ENCODE data around the gene KMT2A. TPM values are rescaled to one million over a fixed set of nuclear protein-coding genes. Genes with fewer than 3 reads are reported as not detected.

Gene KMT2A
- total and polyA plus RNA-seq, 10 of the 15 experiments (the other 5 are each of a cell fraction or from before 2014, with no cell fraction given): 6.1 to 56.9 (median 25.4) TPM

DNA sequence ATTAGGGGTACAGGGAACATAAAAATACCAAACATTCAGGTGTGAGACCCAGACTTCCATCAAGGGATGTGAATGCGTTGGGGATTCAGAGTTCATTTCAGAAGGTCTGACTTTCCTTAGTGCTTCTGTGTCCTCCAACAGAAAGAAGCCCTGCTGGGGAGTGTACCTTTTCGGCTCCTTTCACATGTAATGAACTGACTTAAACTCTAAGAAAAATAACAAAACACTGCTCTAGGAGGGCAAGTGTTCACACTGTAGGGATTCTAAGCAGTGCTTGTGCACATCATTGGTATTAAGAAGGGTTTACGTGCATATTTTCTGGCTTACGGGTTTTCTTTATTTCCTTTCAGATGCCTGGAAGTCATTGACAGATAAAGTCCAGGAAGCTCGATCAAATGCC is 75.3 kb downstream of the KMT2A start:
- H3K4me3 ChIP-seq: no peak overlapping the region
- DNase-seq (ENCODE audit: low read depth, low spot score) (no peak), FAIRE-seq (no peak), ATAC-seq (no peak)
- no peak overlapping the region for H3K27ac ChIP-seq (ENCODE audit: control insufficient read depth, insufficient read depth)
- 100% methylated on average over 5 of the region's 5 CpGs for WGBS (ENCODE audit: insufficient coverage, insufficient replicate concordance, low lambda C conversion rate, missing lambda C conversion rate)
- H3K79me2 ChIP-seq (ENCODE audit: control insufficient read depth, insufficient read depth, low read length): no peaks in the 10 kb centered on the region
- H3K27me3 ChIP-seq (replicated peaks in 1 of 2; ENCODE audit: control insufficient read depth in 2 of 2, insufficient read depth in 2 of 2, low read length in 1 of 2): no peaks in the 10 kb centered on the region
- no peak overlapping the region for H2AFZ ChIP-seq (ENCODE audit: control insufficient read depth, low read depth, low read length)
- CTCF ChIA-PET: no interaction called here
- BruUV-seq (replicated peaks): no TSS peak
- no peaks in the 10 kb centered on the region for H3K9me3 ChIP-seq (replicated peaks; ENCODE audit: control insufficient read depth, insufficient read depth, low read length)
- H3K4me2 ChIP-seq (ENCODE audit: control insufficient read depth, insufficient read depth): no peak overlapping the region
- POLR2A ChIA-PET: no interaction called here
- H3K4me1 ChIP-seq (ENCODE audit: control insufficient read depth, insufficient read depth, low read length): no peaks in the 10 kb centered on the region
- peaks cover 6 to 32% of the 10 kb centered on the region in 2 experiments for H3K36me3 ChIP-seq (ENCODE audit: control insufficient read depth in 2 of 2, insufficient read depth in 2 of 2, low read length in 1 of 2)
- no peak overlapping the region for H3K9ac ChIP-seq (ENCODE audit: control insufficient read depth, insufficient read depth, low read length)
- RAD21 ChIA-PET (ENCODE audit: unreplicated experiment): no interaction called here
- SMC1A ChIA-PET (ENCODE audit: uncharacterized antibody, unreplicated experiment): no interaction called here
- in situ Hi-C loops (cut with MboI): no loop called here
- TF ChIP-seq CREB1 (IDR thresholded peaks at IDR 0.05; ENCODE audit: low read depth): no peak
- no peak for TF ChIP-seq WRNIP1 (IDR thresholded peaks at IDR 0.05; ENCODE audit: borderline replicate concordance, low read depth, low read length)
- no peak for TF ChIP-seq HDAC2 (IDR thresholded peaks at IDR 0.05)
- TF ChIP-seq CBX3 (IDR thresholded peaks at IDR 0.05; ENCODE audit: borderline replicate concordance, low read depth): no peak
- no peak for TF ChIP-seq MEF2A (IDR thresholded peaks at IDR 0.05; ENCODE audit: insufficient read depth, low read depth, low read length)
- no peak for TF ChIP-seq SMAD1 (IDR thresholded peaks at IDR 0.05; ENCODE audit: low read depth, partially characterized antibody)
- TF ChIP-seq EP300 (IDR thresholded peaks at IDR 0.05; ENCODE audit: borderline replicate concordance in 1 of 2, control insufficient read depth in 1 of 2, low read depth in 2 of 2, low read length in 2 of 2): no peak
- no peak for TF ChIP-seq TARDBP (IDR thresholded peaks at IDR 0.05; ENCODE audit: borderline replicate concordance)
- no peak for TF ChIP-seq CBX5 (IDR thresholded peaks at IDR 0.05; ENCODE audit: low read depth)
- no peak for TF ChIP-seq NFIC (IDR thresholded peaks at IDR 0.05; ENCODE audit: low read depth, low read length)
- TF ChIP-seq PML (IDR thresholded peaks at IDR 0.05; ENCODE audit: low read length): no peak
- no peak for TF ChIP-seq IRF4 (IDR thresholded peaks at IDR 0.05; ENCODE audit: low read depth, low read length)
- no peak for TF ChIP-seq TCF3 (IDR thresholded peaks at IDR 0.05; ENCODE audit: borderline replicate concordance, insufficient read depth, low read depth, low read length)
- TF ChIP-seq RB1 (IDR thresholded peaks at IDR 0.05; ENCODE audit: borderline replicate concordance): no peak
- TF ChIP-seq YY1 (IDR thresholded peaks at IDR 0.05; ENCODE audit: low read depth, low read length): no peak
- TF ChIP-seq JUNB (IDR thresholded peaks at IDR 0.05): no peak
- H4K20me1 ChIP-seq (ENCODE audit: control insufficient read depth, insufficient read depth): no peaks in the 10 kb centered on the region
- intact Hi-C loops (cut with micrococcal nuclease; ENCODE audit: unreplicated experiment): no loop called here
